IMR-90 (cell line): ENCODE results near the gene EIF4G3. TPM values are rescaled to one million over a fixed set of nuclear protein-coding genes. Genes with fewer than 3 reads are reported as not detected.

Experiments used
- ATAC-seq: fragments of 200-7000 bp; cut with Tn5 transposase; 2 replicates; pipeline ENCODE4 v1.9.1; 2020; ENCODE audit warnings: low read depth, mild to moderate bottlenecking, moderate library complexity
- BruUV-seq: library from RNA; stranded (reverse); fragments of 400-500 nt; replicated peaks from 2 replicates; lab custom pipeline; 2021; lab: Mats Ljungman, UMichigan
- CTCF ChIA-PET: fragments of 300-600 bp; formaldehyde crosslinking; extraction: SDS; loops from one replicate; lab custom pipeline; 2021; ENCODE audit warnings: antibody characterized with exemption; lab: Yijun Ruan, JAX
- POLR2A ChIA-PET: fragments of 300-600 bp; sonication (Branson Sonifier 250); formaldehyde crosslinking; loops from one replicate; lab custom pipeline; 2022; ENCODE audit warnings: antibody characterized with exemption; ENCODE audit not compliant: unreplicated experiment; lab: Charles Lee
- DNase-seq: peaks from one replicate; pipeline ENCODE4 v3.0.0; 2013
- H2AFZ ChIP-seq: replicated peaks from 2 replicates; pipeline ENCODE3; 2013; ENCODE audit warnings: low read length, mild to moderate bottlenecking; ENCODE audit not compliant: poor library complexity
- H2AK5ac ChIP-seq: 2 replicates; pipeline ENCODE4 v1.6.1; 2013; ENCODE audit warnings: low read depth, low read length, inconsistent platforms
- H2AK9ac ChIP-seq: replicated peaks from 2 replicates; pipeline ENCODE3; 2013; ENCODE audit warnings: mild to moderate bottlenecking, low read depth, low read length, moderate library complexity; ENCODE audit not compliant: poor library complexity
- H2BK120ac ChIP-seq: 2 replicates; pipeline ENCODE4 v1.6.1; 2013; ENCODE audit warnings: low read depth, low read length, inconsistent platforms
- H2BK15ac ChIP-seq: 3 replicates; pipeline ENCODE4 v1.6.1; 2013; ENCODE audit warnings: low read depth, low read length, inconsistent platforms
- H2BK20ac ChIP-seq: 2 replicates; pipeline ENCODE4 v1.6.1; 2013; ENCODE audit warnings: low read depth, mild to moderate bottlenecking, inconsistent platforms, low read length, moderate library complexity
- H2BK5ac ChIP-seq: 2 replicates; pipeline ENCODE4 v1.6.1; 2013; ENCODE audit warnings: mild to moderate bottlenecking, low read depth, low read length, inconsistent platforms; ENCODE audit not compliant: poor library complexity, severe bottlenecking
- H3K14ac ChIP-seq: replicated peaks from 2 replicates; pipeline ENCODE4 v1.6.1; 2013; ENCODE audit warnings: low read depth, low read length, inconsistent platforms
- H3K18ac ChIP-seq: 2 replicates; pipeline ENCODE4 v1.6.1; 2013; ENCODE audit warnings: low read depth, low read length, control low read depth
- H3K23ac ChIP-seq: 2 replicates; pipeline ENCODE4 v1.6.1; 2013; ENCODE audit warnings: low read depth, low read length, inconsistent platforms
- H3K27ac ChIP-seq: 2 replicates; pipeline ENCODE4 v1.5.1; 2013; ENCODE audit warnings: mild to moderate bottlenecking, control low read depth, low read length; ENCODE audit not compliant: insufficient read depth
- H3K27me3 ChIP-seq: 2 replicates; pipeline ENCODE4 v1.6.1; 2013; ENCODE audit warnings: low read length; ENCODE audit not compliant: control insufficient read depth, insufficient read depth
- H3K36me3 ChIP-seq: 2 replicates; pipeline ENCODE4 v1.6.1; 2013; ENCODE audit warnings: low read length, mixed read lengths; ENCODE audit not compliant: control insufficient read depth, insufficient read depth
- H3K4ac ChIP-seq: 2 replicates; pipeline ENCODE4 v1.6.1; 2013; ENCODE audit warnings: low read depth, low read length, inconsistent platforms
- H3K4me1 ChIP-seq: 2 replicates; pipeline ENCODE4 v1.6.1; 2013; ENCODE audit warnings: low read length, mixed read lengths; ENCODE audit not compliant: control insufficient read depth, insufficient read depth
- H3K4me2 ChIP-seq: 2 replicates; pipeline ENCODE4 v1.6.1; 2013; ENCODE audit warnings: low read depth, mild to moderate bottlenecking, control low read depth, low read length, moderate library complexity
- H3K4me3 ChIP-seq: 2 replicates; pipeline ENCODE4 v1.5.1; 2013; ENCODE audit warnings: low read depth, mild to moderate bottlenecking, control low read depth, low read length, moderate library complexity; ENCODE audit not compliant: insufficient read depth
- H3K56ac ChIP-seq: 2 replicates; pipeline ENCODE4 v1.6.1; 2013; ENCODE audit warnings: low read length, inconsistent platforms; ENCODE audit not compliant: insufficient read depth; ENCODE audit errors: extremely low read depth
- H3K79me1 ChIP-seq, 2 experiments: 2 replicates each; pipeline ENCODE4 v1.6.1; 2013; ENCODE audit warnings: low read length in 2 of 2, inconsistent platforms in 1 of 2, low read depth in 1 of 2
- H3K9ac ChIP-seq: 2 replicates; pipeline ENCODE4 v1.6.1; 2013; ENCODE audit warnings: low read depth, low read length, control low read depth
- H3K9me1 ChIP-seq: 2 replicates; pipeline ENCODE4 v1.6.1; 2013; ENCODE audit warnings: low read length, inconsistent platforms; ENCODE audit not compliant: insufficient read depth
- H3K9me3 ChIP-seq: 2 replicates; pipeline ENCODE4 v1.6.1; 2013; ENCODE audit warnings: low read length; ENCODE audit not compliant: control insufficient read depth, insufficient read depth
- H4K20me1 ChIP-seq: 2 replicates; pipeline ENCODE4 v1.6.1; 2013; ENCODE audit warnings: low read length, inconsistent platforms; ENCODE audit not compliant: insufficient read depth
- H4K5ac ChIP-seq: 2 replicates; pipeline ENCODE4 v1.6.1; 2013; ENCODE audit warnings: mild to moderate bottlenecking, low read depth, low read length, control low read depth
- H4K8ac ChIP-seq, 2 experiments: 2 replicates each; pipeline ENCODE4 v1.6.1; 2013; ENCODE audit warnings: low read depth in 2 of 2, low read length in 2 of 2, control low read depth in 1 of 2, inconsistent platforms in 1 of 2
- H4K91ac ChIP-seq: 2 replicates; pipeline ENCODE4 v1.6.1; 2013; ENCODE audit warnings: low read depth, low read length, inconsistent platforms; ENCODE audit not compliant: insufficient read depth
- BHLHE40 ChIP-seq: fragments of 150-350 bp; IDR thresholded peaks from 2 replicates; pipeline ENCODE4 v1.6.1; 2016; ENCODE audit warnings: mild to moderate bottlenecking, low read depth, low read length
- CEBPB ChIP-seq: IDR thresholded peaks from 2 replicates; pipeline ENCODE4 v1.6.1; 2012; ENCODE audit warnings: low read depth, low read length, improper control_type of control experiment
- CHD1 ChIP-seq: IDR thresholded peaks from 2 replicates; pipeline ENCODE4 v1.6.1; 2012; ENCODE audit warnings: low read depth, low read length, improper control_type of control experiment
- CTCF ChIP-seq: conservative IDR thresholded peaks from 2 replicates; pipeline ENCODE4 v1.5.1; 2012; ENCODE audit warnings: mild to moderate bottlenecking, low read depth, low read length, improper control_type of control experiment
- ELK1 ChIP-seq: fragments of 150-350 bp; IDR thresholded peaks from 2 replicates; pipeline ENCODE4 v1.6.1; 2016; ENCODE audit warnings: low read depth, mild to moderate bottlenecking, low read length, moderate library complexity, borderline replicate concordance
- FOS ChIP-seq: fragments of 150-350 bp; IDR thresholded peaks from 2 replicates; pipeline ENCODE4 v1.6.1; 2016; ENCODE audit warnings: low read depth, low read length
- MAFK ChIP-seq: IDR thresholded peaks from 2 replicates; pipeline ENCODE4 v1.6.1; 2012; ENCODE audit warnings: low read depth, low read length, improper control_type of control experiment
- MAZ ChIP-seq: IDR thresholded peaks from 2 replicates; pipeline ENCODE4 v1.6.1; 2012; ENCODE audit warnings: low read depth, mild to moderate bottlenecking, low read length, improper control_type of control experiment, moderate library complexity, borderline replicate concordance
- MXI1 ChIP-seq: IDR thresholded peaks from 2 replicates; pipeline ENCODE4 v1.6.1; 2012; ENCODE audit warnings: low read depth, mild to moderate bottlenecking, low read length, moderate library complexity, borderline replicate concordance
- NFE2L2 ChIP-seq: fragments of 150-350 bp; IDR thresholded peaks from 2 replicates; pipeline ENCODE4 v1.6.1; 2016; ENCODE audit warnings: low read depth, mild to moderate bottlenecking, low read length
- POLR2A ChIP-seq: IDR thresholded peaks from 2 replicates; pipeline ENCODE4 v1.6.1; 2012; ENCODE audit warnings: mild to moderate bottlenecking, low read depth, low read length
- RAD21 ChIP-seq: IDR thresholded peaks from 2 replicates; pipeline ENCODE4 v1.6.1; 2012; ENCODE audit warnings: low read length, improper control_type of control experiment
- RCOR1 ChIP-seq: IDR thresholded peaks from 2 replicates; pipeline ENCODE4 v1.6.1; 2012; ENCODE audit warnings: mild to moderate bottlenecking, low read length, improper control_type of control experiment; ENCODE audit not compliant: insufficient replicate concordance
- RFX5 ChIP-seq: IDR thresholded peaks from 2 replicates; pipeline ENCODE4 v1.8.0; 2012; ENCODE audit warnings: low read depth, mild to moderate bottlenecking, low read length, moderate library complexity
- SMC3 ChIP-seq: fragments of 150-350 bp; IDR thresholded peaks from 2 replicates; pipeline ENCODE4 v1.6.1; 2016; ENCODE audit warnings: low read depth, mild to moderate bottlenecking, antibody characterized with exemption, low read length, moderate library complexity
- USF2 ChIP-seq: fragments of 150-350 bp; IDR thresholded peaks from 2 replicates; pipeline ENCODE4 v1.6.1; 2017; ENCODE audit warnings: mild to moderate bottlenecking, antibody characterized with exemption, low read length, low read depth
- WGBS, 2 experiments: methylation state at CpG; one replicate each; pipeline versions ENCODE4 v1.1.5 to v1.1.7; 2013; ENCODE audit warnings: missing lambda C conversion rate in 2 of 2; ENCODE audit not compliant: insufficient read length in 1 of 2; ENCODE audit errors: extremely low coverage in 2 of 2; 5-methylcytosine and 5-hydroxymethylcytosine counted together
- dilution Hi-C: fragments of 300-500 bp; cut with HindIII; formaldehyde crosslinking; loops from one replicate; pipeline ENCODE4 v1.14.3; 2018; ENCODE audit warnings: low sequenced_read_pairs; ENCODE audit not compliant: unreplicated experiment
- in situ Hi-C: fragments of 300-500 bp; cut with MboI; formaldehyde crosslinking; loops from 3 replicates; pipeline ENCODE4 v1.14.3; 2019; ENCODE audit warnings: low sequenced_read_pairs, inconsistent platforms, mixed read lengths
- intact Hi-C: fragments of 100-400 bp; cut with micrococcal nuclease; formaldehyde crosslinking; loops from 2 replicates; pipeline ENCODE4 v1.10.0; 2022
- polyA plus RNA-seq, 3 experiments: library from polyadenylated mRNA; depleted of rRNA; stranded (reverse); fragments of >200 nt; gene quantifications; 2 replicates each; pipeline ENCODE4 v1.2.3, GENCODE V29; 2012; ENCODE audit warnings: low replicate concordance in 1 of 3
- total RNA-seq: library from RNA; depleted of rRNA; stranded (reverse); fragments of >200 nt; gene quantifications from 2 replicates; pipeline ENCODE4 v1.2.3, GENCODE V29; 2012

EIF4G3 gene
- total and polyA plus RNA-seq, 2 of the 4 experiments (the other 2 are of a cell fraction) = 25.8 to 49.2 TPM

GRCh38 chr1:21100481-21100921 lies 76.2 kb downstream of the EIF4G3 start:
- H3K4me1 ChIP-seq = no peaks in the 10 kb centered on the region; the same call in 1 of the 2 replicates
- H2BK120ac ChIP-seq = no peak overlapping the region
- no peak overlapping the region for H3K23ac ChIP-seq
- H3K79me1 ChIP-seq = peaks cover 30 to 63% of the 10 kb centered on the region in 2 experiments
- H3K9me1 ChIP-seq = no peaks in the 10 kb centered on the region; the same call in 1 of the 2 replicates
- no peak for DNase-seq
- no CpG with 5 or more reads among the region's 5 CpGs for WGBS, 2 experiments
- H3K4ac ChIP-seq = no peak overlapping the region
- H3K27ac ChIP-seq = no peak overlapping the region
- H3K18ac ChIP-seq = no peak overlapping the region
- peaks cover 6% of the 10 kb centered on the region for H4K20me1 ChIP-seq
- in situ Hi-C loops (no loop called here), intact Hi-C loops (no loop called here), dilution Hi-C loops (no loop called here)
- no peak overlapping the region for H2AK9ac ChIP-seq
- no peak overlapping the region for H2AFZ ChIP-seq
- H4K91ac ChIP-seq = no peak overlapping the region
- no peak overlapping the region for H2AK5ac ChIP-seq
- H3K4me3 ChIP-seq = no peak overlapping the region
- BruUV-seq = no TSS peak
- H3K36me3 ChIP-seq = peaks cover 7% of the 10 kb centered on the region
- TF ChIP-seq MAZ (no peak), CEBPB (no peak), RCOR1 (no peak), POLR2A (no peak), USF2 (no peak), ELK1 (no peak), FOS (no peak), CHD1 (no peak), SMC3 (no peak), MAFK (no peak), MXI1 (no peak), RFX5 (no peak; the same call in 1 of the 2 replicates), CTCF (no peak), RAD21 (no peak), NFE2L2 (no peak), BHLHE40 (no peak)
- 0 out of 2 replicates have a peak overlapping the region, but pooled peaks have one; percentile 7 for H3K14ac ChIP-seq
- ChIA-PET CTCF (no interaction called here), POLR2A (no interaction called here)
- H4K5ac ChIP-seq = no peak overlapping the region
- no peak overlapping the region for H2BK5ac ChIP-seq
- H3K9me3 ChIP-seq = peaks cover 3% of the 10 kb centered on the region; the same call in 1 of the 2 replicates
- no peak overlapping the region for H2BK15ac ChIP-seq
- no peak overlapping the region for H4K8ac ChIP-seq
- no peak for ATAC-seq
- H3K9ac ChIP-seq = no peak overlapping the region
- H3K4me2 ChIP-seq = no peak overlapping the region
- no peak overlapping the region for H2BK20ac ChIP-seq
- no peaks in the 10 kb centered on the region for H3K27me3 ChIP-seq
- H3K56ac ChIP-seq = no peak overlapping the region
